Activated CD4-positive, CD25-positive, alpha-beta regulatory T cell treated with anti-CD3 and anti-CD28 coated beads, Interleukin-2, amount 50 U/mL, for 16 hours (primary cell): ENCODE measurements around the gene GRK6.
"Not testable (repeated sequence)": the region's sequence is repeated elsewhere in the genome, so short reads cannot be mapped to it uniquely, and the experiment has no call there.

Experiments used
- DNase-seq: peaks from one replicate; pipeline ENCODE4 v3.0.0-alpha.2; 2020; ENCODE audit warnings: low read depth, low spot score

The GRK6 gene

GRCh38 chr5:177470759-177471536 lies 44.5 kb downstream of the GRK6 start:
- no peak for DNase-seq

DNA sequence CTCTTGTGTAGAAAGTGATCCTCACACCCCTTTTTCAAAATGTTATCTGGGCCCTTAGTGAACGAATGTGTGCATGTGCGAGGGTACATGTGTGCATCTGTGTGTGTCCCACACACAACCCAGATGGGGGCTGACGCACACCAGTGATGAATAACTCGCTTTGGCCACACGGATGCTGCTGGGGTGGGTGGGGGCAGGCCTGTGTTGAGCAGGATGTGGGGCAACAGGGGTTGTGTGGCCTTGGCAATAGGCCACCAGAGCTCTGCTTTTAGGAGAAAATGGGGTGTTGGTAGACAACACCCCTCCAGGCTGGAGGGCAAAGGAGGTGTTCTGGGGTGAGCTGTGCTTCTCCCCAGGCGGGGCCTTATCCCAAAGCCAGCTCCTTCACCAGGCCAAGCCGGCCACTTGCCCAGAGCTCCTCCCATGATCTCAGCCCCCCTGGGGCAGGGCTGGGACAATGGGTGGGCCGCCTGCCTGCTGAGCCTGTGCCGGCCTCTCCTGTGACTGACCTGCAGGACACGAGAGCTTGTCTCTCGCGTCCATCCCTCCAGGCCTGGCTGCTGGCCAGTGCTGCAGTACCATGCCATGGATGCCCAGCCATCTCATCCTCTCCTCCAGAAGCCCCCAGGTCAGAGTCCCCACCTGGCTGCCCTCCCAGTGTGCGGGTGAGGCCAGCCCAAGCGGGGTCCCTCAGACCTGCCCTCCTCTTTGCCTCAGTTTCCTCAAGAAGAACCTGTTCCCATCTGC lies 45.3 kb downstream of the GRK6 start:
- no peak for DNase-seq

DNA sequence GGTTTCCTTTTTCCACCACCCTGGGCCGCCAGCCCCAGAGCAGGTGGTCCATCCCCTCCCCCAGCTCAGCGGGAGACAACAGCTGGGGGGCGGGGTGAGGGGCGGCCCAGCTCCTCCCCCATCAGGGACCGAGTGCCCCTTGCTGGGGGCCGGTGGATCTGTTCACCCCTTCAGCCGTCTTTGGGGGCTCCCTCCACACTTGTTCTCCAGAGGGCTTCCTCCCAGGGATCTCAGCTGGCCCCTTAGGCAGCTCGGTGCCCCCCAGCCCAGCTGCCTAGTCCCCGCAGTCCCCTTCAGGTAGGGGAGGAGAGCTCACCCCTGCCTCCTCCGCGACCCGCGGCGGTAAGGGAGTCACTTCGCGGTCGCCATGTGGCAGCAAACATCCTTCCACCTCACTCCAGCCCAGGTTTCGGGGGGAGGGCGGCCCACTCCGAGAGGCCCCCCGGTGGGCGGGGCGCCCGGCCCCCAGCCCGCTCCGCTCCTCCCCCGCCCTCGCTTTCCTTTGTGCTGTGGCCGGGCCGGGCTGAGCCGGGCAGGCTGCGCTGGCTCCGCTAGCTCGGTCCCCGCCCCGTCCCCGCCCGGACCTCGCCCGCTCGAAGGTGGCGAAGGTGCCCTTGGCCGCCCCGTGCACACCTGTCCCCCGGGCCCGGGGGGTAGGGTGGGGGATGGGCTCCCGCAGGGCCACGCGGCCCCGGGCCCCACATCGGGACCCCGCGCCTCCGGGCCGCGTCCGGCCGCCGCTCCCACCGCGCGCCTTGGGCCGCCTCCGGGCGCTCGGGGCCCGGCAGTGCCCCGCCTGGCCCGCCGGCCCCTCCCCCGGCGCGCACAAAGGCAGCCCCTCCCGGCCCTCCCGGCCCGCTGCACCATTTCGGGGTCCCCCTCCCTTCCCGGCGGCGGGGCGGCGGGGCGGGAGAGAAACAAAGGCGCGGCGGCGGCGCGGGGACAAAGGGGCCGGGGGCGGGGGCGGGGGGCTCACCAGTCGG lies 46.3 kb downstream of the GRK6 start:
- DNase-seq, result no peak

- DNase-seq, result no peak
These were observed 47.0 kb downstream of the GRK6 start, which contains the start of gene DBN1 for GRCh38 chr5:177473443-177474001. DBN1 (minus strand) TSS chr5:177473634; CDS start chr5:177473521, 113 bp downstream.

DNA sequence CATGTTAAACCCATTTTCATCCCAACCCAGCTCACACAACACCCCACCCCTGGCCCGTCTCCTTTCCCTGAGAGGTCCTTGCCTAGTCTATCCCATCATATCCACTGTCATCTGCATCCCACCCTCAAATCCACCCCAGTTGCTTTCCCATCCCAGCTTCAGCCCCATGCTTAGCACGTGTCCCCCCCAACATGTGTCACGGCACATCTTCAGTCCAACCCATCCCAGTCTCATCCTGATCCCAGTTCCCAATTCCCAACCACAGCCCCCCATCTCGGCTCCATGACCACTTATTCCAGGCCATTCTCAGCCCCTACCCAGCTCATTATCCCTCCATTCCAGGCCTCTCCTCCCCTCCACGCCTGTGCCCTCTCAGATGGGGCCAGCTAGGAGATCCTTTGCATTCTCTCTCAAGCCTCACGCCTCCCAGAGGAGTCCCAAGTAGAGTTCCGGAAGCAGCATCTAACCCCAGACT lies 47.6 kb downstream of the GRK6 start:
- no peak for DNase-seq

DNA sequence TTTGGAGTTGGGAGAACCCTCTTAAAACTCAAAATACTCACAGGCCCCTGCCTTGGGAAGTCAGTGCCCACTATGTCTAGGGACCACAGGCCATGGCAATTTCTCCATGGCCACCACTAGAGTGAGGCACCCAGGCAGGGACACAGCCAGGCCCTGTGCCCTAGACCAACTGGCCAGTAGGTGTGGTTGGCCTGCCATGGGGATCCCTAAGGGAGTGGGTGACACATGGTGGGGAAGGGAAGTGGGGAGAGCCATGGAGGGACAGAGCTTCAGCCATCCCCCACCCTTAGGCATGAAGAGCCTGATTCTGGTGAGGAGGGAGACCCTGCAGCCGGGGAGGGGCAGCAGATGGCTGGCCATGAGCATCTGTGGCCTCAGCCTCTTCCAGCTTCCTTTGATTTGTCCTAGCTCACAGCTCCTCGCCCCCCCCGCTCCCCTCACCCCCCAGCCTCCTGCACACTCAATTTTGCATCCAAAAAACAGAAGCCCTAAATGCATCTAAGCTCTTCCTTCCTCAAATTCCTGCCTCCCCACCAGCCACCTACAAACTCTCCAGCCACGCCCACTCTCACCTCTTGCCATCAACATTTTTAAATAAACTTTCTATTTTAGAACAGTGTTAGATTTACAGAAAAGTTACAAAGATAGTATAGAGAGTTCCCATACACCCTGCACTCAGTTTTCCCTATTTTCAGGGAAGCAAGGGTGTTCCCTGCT lies 48.5 kb downstream of the GRK6 start:
- DNase-seq, result no peak

GRCh38 chr5:177475563-177476427 lies 49.3 kb downstream of the GRK6 start:
- DNase-seq, result no peak

GRCh38 chr5:177476531-177477233 lies 50.2 kb downstream of the GRK6 start:
- no peak for DNase-seq

DNA sequence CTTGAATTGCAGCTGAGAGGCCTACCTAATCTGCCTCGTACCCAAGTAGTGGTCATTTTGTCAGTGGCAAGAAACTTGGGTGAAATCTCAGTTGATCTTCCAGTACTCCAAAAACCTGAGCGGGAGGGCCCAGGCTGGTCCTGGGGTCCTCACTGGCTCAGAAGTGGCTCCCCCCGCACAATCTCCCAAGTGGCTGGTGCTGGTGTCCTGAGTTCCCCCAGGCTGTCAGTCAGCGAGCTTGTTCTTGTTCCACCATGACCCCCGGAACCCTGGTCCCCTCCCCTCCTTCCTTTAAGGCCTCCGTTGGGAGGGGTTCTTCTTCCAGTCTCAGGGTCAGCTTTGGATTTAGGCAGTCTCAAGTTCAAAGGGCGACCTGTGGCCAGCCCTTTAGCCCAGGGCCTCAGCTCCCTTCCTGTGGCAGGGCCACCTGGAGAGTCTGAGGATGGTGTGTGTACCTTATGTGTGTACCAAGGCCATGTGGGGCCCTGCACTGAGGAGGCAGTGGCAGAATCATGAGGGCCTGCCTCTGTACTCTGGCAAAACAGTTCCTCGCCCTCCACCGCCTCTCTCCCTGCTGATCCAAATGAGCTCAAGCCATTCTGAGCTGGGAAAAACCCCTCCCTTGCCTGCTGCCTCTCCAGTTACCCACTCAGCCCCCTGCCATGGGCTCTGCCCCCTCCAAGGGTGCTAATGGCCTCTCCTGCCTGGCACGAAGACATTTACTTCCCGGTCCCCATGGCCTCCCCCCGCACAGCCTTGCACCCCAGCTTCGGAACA lies 51.4 kb downstream of the GRK6 start:
- no peak for DNase-seq

DNA sequence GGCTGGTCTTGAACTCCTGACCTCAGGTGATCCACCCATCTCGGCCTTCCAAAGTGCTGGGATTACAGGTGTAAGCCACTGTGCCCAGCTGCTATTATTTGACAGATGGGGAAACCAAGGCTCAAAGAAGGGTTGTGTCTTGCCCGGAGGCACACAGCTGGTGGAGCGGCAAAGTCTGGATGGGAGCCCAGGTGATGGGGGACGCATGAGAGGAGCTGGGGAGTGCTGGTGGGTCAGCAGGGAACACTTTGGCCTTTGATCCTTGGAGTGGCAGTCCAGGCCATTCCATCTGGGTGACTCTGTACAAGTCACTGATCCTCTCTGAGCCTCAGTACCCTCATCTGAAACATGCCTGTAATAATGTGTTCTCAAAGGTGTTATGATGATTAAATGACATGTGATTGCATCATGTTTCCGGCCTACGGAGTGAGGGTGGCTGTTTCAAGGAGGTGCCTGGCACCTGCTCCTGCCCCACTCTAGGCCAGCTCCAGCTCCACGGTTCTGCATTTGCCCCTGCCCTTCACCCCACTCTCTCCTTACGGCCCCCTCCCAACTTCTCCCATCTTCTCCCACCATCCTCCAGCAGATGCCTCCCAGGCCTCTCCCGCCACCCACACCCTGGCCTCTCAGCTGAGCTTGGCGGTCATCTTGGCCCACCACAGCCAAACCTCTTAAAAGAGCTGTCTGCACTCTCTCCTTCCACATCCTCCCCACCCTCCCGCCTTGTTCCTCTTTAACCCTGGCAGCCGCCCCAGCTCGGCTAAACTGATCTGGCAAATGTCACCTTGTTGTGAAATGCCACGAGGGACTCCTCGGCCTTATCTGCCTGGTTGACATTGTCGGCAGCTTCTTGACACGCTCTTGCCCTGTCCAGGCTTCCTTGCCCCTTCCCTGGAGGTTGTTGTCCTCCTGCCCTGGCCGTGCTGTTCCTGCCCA lies 52.5 kb downstream of the GRK6 start:
- no peak for DNase-seq

DNA sequence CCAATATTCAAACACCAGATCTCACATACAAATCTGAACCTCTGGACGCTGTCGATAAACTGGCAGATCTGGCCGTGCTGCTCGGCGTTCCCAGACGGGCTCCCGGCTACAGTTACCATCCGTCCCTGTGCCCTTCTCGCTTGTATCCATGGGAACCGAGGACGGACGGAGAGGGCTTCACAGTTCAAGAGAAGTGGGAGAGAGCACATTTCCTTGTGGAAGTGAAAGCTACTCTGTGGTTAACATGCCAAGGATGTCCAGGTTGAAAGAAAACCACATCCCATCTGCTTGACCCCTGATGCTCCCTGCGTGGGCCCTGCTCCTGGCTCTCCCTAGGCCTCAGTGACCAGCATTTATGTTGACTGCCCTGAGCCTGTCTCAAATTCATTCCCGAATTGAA lies 53.3 kb downstream of the GRK6 start:
- DNase-seq, result no peak

DNA sequence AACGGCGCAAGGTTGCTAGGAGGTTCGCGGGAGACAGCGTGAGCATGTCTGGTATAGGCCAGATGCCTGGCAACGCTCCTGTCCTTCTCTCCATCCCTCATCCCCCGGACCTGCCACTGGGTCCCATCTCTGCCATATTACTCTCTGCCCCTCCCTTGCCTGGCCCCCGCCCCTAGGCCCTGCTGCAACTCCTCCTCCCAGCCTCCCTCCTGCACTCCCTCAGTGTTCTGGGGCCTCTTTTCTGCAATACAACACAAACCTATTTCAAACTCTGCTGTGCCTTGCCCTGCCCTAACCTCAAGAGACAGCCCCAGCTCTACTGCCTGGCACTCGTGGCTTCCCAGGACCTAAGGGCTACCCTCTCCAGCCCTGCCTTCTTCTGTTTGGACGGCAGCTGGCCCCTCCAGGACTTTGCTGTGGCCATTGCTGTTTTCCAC lies 55.9 kb downstream of the GRK6 start:
- DNase-seq, result no peak

GRCh38 chr5:177483042-177483441 lies 56.6 kb downstream of the GRK6 start:
- DNase-seq, result no peak

DNA sequence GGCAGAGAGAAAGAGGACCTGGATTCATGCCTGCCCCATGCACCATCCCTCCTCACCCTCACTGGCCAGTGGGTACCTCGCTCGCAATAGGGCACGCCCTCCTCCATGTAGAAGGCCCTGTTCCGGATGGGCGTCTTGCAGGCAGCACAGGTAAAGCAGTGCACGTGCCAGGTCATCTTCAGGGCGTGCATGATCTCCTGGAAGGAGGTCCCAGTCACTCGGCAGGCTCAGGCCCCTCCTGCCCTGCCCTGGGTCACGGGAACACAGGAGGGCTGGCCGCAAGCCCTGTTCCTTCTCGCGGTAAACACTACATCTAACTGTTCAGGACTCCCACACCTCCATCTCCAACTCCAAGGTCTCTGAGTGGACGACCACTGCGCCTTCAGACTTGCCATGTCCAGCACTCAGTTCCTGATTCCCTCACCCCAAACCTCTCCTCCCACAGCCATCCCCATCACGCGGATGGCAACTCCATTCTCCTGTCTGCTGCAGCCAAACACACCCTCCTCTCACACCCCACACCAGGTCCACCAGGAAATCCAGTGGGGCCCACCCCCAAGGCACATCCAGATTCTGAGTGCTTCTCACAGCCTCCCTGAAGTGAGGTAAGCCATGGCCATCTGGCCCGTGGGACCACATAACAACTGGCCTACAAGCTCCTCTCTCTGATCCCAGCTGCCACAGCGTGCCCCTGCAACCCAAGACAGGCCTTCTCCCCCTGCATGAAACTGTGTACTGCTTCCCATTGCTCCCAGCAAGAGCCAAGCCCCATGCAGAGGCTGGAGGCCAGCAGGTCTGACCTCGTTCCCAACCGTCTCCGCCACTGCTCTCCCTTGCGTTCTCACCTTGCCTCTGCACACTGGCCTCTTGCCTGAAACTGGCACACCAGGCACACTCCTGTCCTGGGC lies 57.8 kb downstream of the GRK6 start:
- no peak for DNase-seq

DNA sequence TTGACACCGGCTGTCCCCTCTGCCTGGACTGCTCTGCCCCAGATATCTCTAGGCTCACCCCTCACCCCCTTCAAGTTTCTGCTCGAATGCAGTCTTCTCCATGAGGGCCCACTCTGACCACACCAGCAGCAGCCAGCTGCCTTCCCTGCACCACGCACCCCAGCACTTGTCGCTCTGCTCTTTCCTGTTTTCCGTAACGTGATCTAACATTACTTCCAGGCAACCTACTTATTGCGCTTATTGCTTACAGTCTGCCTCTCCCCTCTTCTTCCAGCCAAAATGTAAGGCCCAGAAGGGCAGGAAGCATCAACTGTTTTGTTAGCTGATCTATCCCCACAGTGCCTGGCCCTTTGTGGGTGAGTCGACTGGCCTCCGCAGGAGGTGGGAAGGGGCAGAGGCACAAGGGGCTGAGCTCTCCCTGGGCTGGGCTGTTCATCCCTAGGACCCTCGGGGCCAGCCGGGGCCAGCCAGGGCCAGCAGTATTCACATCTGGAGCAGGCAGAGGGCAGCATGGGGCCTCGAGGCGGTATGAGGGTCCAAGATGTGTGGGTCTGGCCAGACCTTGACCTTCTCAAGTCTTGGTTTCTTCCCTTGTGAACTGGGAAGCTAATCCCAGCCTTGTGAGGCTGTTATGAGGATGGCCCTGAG lies 58.5 kb downstream of the GRK6 start:
- DNase-seq, result no peak

GRCh38 chr5:177485753-177486152 lies 59.3 kb downstream of the GRK6 start:
- DNase-seq, result not testable (repeated sequence)
